HEK293T (cell line): Measurements from ENCODE around the gene SHOC1.

Source experiments
- ARNT ChIP-seq: fragments of 450-650 bp; IDR thresholded peaks from 2 replicates; pipeline ENCODE4 v1.6.1; 2017; ENCODE audit warnings: mild to moderate bottlenecking
- BHLHE40 ChIP-seq: fragments of 450-650 bp; IDR thresholded peaks from 2 replicates; pipeline ENCODE4 v1.6.1; 2016; ENCODE audit warnings: mild to moderate bottlenecking, moderate library complexity, borderline replicate concordance
- FOXA1 ChIP-seq: fragments of 450-650 bp; IDR thresholded peaks from 2 replicates; pipeline ENCODE4 v1.6.1; 2016; ENCODE audit warnings: mild to moderate bottlenecking
- HDGF ChIP-seq: fragments of 450-650 bp; IDR thresholded peaks from 2 replicates; pipeline ENCODE4 v1.6.1; 2017; ENCODE audit warnings: antibody characterized with exemption, borderline replicate concordance
- TARDBP ChIP-seq: fragments of 450-650 bp; IDR thresholded peaks from 2 replicates; pipeline ENCODE4 v1.6.1; 2016
- ZNF384 ChIP-seq: fragments of 450-650 bp; IDR thresholded peaks from 2 replicates; pipeline ENCODE4 v1.6.1; 2016

DNA sequence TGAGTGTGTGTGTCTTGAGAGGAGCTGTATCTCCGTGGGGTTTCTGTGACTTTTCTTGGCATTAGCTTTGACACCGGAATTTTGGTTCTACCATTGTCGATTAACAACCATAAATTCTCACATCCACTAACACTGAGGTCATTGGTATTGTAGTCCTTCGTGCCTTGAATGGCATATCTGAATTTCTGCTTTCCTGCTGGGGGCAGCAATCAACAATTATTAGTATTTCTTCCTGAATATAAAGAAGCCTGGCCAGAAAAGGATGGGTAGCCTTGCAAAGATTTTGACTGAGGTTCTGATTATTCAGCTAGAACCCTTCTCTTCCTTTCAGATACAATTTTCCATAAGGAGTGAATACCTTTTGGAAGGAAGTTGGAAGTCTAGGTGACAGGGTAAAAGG, 33.5 kb upstream of the SHOC1 start:
- no peak for TF ChIP-seq FOXA1
- no peak for TF ChIP-seq ZNF384
- TF ChIP-seq BHLHE40: no peak
- no peak for TF ChIP-seq HDGF
- TF ChIP-seq TARDBP: no peak
- no peak for TF ChIP-seq ARNT
